PC-9 (cell line): ENCODE results near the gene ETHE1.

Experiments used
- CTCF ChIP-seq: fragments of 200-600 bp; sonication (generic); conservative IDR thresholded peaks from 2 replicates; pipeline ENCODE4 v1.6.1; 2017; ENCODE audit warnings: mixed run types, antibody characterized with exemption, mild to moderate bottlenecking, moderate library complexity
- EZH2 ChIP-seq: fragments of 200-600 bp; sonication (generic); IDR thresholded peaks from 2 replicates; pipeline ENCODE4 v1.8.0; 2017; ENCODE audit warnings: antibody characterized with exemption, low read depth

- no peak for TF ChIP-seq EZH2
- TF ChIP-seq CTCF: no peak
Measured at GRCh38 chr19:43488179-43488578, 38.8 kb downstream of the ETHE1 start.
